GM21576 (cell line): ENCODE measurements around the gene AKR1D1.
"Not testable (repeated sequence)": the region's sequence is repeated elsewhere in the genome, so short reads cannot be mapped to it uniquely, and the experiment has no call there.

Experiments
- ATAC-seq: cut with Tn5 transposase; IDR thresholded peaks from one replicate; pipeline ENCODE4 v1.9.1; 2021; ENCODE audit warnings: mild to moderate bottlenecking, moderate library complexity; ENCODE audit not compliant: unreplicated experiment

The AKR1D1 gene

GRCh38 chr7:138116892-138117291, 40.6 kb downstream of the AKR1D1 start:
- ATAC-seq = no peak

GRCh38 chr7:138120140-138120827, 44.0 kb downstream of the AKR1D1 start:
- no peak for ATAC-seq

- ATAC-seq = no peak
Measured at GRCh38 chr7:138122162-138122561, 45.9 kb downstream of the AKR1D1 start.

GRCh38 chr7:138125119-138125518, 48.9 kb downstream of the AKR1D1 start:
- ATAC-seq = peak; percentile 10

GRCh38 chr7:138125598-138126111, 49.4 kb downstream of the AKR1D1 start:
- peak; percentile 94 for ATAC-seq

GRCh38 chr7:138126928-138127327, 50.7 kb downstream of the AKR1D1 start:
- no peak for ATAC-seq

- no peak for ATAC-seq
Measured at GRCh38 chr7:138127996-138128395, 51.7 kb downstream of the AKR1D1 start.

GRCh38 chr7:138129551-138130165, 53.4 kb downstream of the AKR1D1 start:
- ATAC-seq = no peak

GRCh38 chr7:138137423-138138171, 61.3 kb downstream of the AKR1D1 start:
- ATAC-seq = peak; percentile 96

- peak; percentile 19 for ATAC-seq
Measured at GRCh38 chr7:138138244-138138643, 62.0 kb downstream of the AKR1D1 start.

- ATAC-seq = no peak
Measured at GRCh38 chr7:138142583-138143201, 66.4 kb downstream of the AKR1D1 start.

GRCh38 chr7:138144958-138145357, 68.7 kb downstream of the AKR1D1 start:
- ATAC-seq = no peak

- ATAC-seq = not testable (repeated sequence)
Measured at GRCh38 chr7:138146221-138146620, 70.0 kb downstream of the AKR1D1 start.

- ATAC-seq = not testable (repeated sequence)
Measured at GRCh38 chr7:138146757-138147734, 70.8 kb downstream of the AKR1D1 start.

GRCh38 chr7:138151731-138152577, 75.7 kb downstream of the AKR1D1 start:
- ATAC-seq = no peak

- ATAC-seq = no peak
Measured at GRCh38 chr7:138154661-138155060, 78.4 kb downstream of the AKR1D1 start.

- ATAC-seq = no peak
Measured at GRCh38 chr7:138157702-138158101, 81.4 kb downstream of the AKR1D1 start.

GRCh38 chr7:138158739-138159528, 82.7 kb downstream of the AKR1D1 start:
- no peak for ATAC-seq
